IPS-18c (cell line): ENCODE data around the gene LRFN5.
"Not testable (repeated sequence)": the region's sequence is repeated elsewhere in the genome, so short reads cannot be mapped to it uniquely, and the experiment has no call there.

Experiments
- H3K4me3 ChIP-seq: 2 replicates; pipeline ENCODE4 v1.7.0; 2013; ENCODE audit warnings: low read depth, mild to moderate bottlenecking, low read length, moderate library complexity; ENCODE audit not compliant: insufficient read depth
- H3K9me3 ChIP-seq: one replicate; pipeline ENCODE4 v1.6.1; 2013; ENCODE audit warnings: mild to moderate bottlenecking, low read length, moderate library complexity; ENCODE audit not compliant: control insufficient read depth, insufficient read depth

Gene LRFN5

GRCh38 chr14:41718477-41719166, 111.9 kb downstream of the LRFN5 start:
- Histone ChIP-seq H3K4me3 (no peak overlapping the region), H3K9me3 (no peaks in the 10 kb centered on the region)

- H3K9me3 ChIP-seq, result no peaks in the 10 kb centered on the region
Measured at GRCh38 chr14:41739203-41739602, 132.5 kb downstream of the LRFN5 start.

GRCh38 chr14:41743140-41743539, 136.5 kb downstream of the LRFN5 start:
- Histone ChIP-seq H3K9me3 (no peaks in the 10 kb centered on the region), H3K4me3 (no peak overlapping the region)

More at GRCh38 chr14:41739203-41739602, 132.5 kb downstream of the LRFN5 start:
- H3K4me3 ChIP-seq, result no peak overlapping the region

GRCh38 chr14:41749429-41749828, 142.8 kb downstream of the LRFN5 start:
- Histone ChIP-seq H3K9me3 (no peaks in the 10 kb centered on the region), H3K4me3 (no peak overlapping the region)

GRCh38 chr14:41750575-41750974, 143.9 kb downstream of the LRFN5 start:
- not testable (repeated sequence) for H3K4me3 ChIP-seq, H3K9me3 ChIP-seq

GRCh38 chr14:41758011-41758665, 151.5 kb downstream of the LRFN5 start:
- no peak overlapping the region for H3K4me3 ChIP-seq
- H3K9me3 ChIP-seq, result no peaks in the 10 kb centered on the region

- no peak overlapping the region for H3K4me3 ChIP-seq
- no peaks in the 10 kb centered on the region for H3K9me3 ChIP-seq
Measured at GRCh38 chr14:41761204-41761603, 154.5 kb downstream of the LRFN5 start.

- no peak overlapping the region for H3K4me3 ChIP-seq
- no peaks in the 10 kb centered on the region for H3K9me3 ChIP-seq
Measured at GRCh38 chr14:41766772-41767171, 160.1 kb downstream of the LRFN5 start.

- H3K4me3 ChIP-seq, result no peak overlapping the region
- H3K9me3 ChIP-seq, result no peaks in the 10 kb centered on the region
Measured at GRCh38 chr14:41773536-41774279, 167.0 kb downstream of the LRFN5 start.

GRCh38 chr14:41782511-41782910, 175.8 kb downstream of the LRFN5 start:
- H3K9me3 ChIP-seq, result no peaks in the 10 kb centered on the region

GRCh38 chr14:41783403-41783802, 176.7 kb downstream of the LRFN5 start:
- H3K4me3 ChIP-seq, result no peak overlapping the region
- H3K9me3 ChIP-seq, result no peaks in the 10 kb centered on the region

More at GRCh38 chr14:41782511-41782910, 175.8 kb downstream of the LRFN5 start:
- H3K4me3 ChIP-seq, result no peak overlapping the region

- no peak overlapping the region for H3K4me3 ChIP-seq
- H3K9me3 ChIP-seq, result no peaks in the 10 kb centered on the region
Measured at GRCh38 chr14:41785696-41786095, 179.0 kb downstream of the LRFN5 start.

GRCh38 chr14:41799817-41800216, 193.1 kb downstream of the LRFN5 start:
- Histone ChIP-seq H3K9me3 (no peaks in the 10 kb centered on the region), H3K4me3 (no peak overlapping the region)

GRCh38 chr14:41805633-41806032, 199.0 kb downstream of the LRFN5 start:
- Histone ChIP-seq H3K9me3 (no peaks in the 10 kb centered on the region), H3K4me3 (no peak overlapping the region)

GRCh38 chr14:41806366-41806975, 199.8 kb downstream of the LRFN5 start:
- Histone ChIP-seq H3K4me3 (no peak overlapping the region), H3K9me3 (no peaks in the 10 kb centered on the region)

GRCh38 chr14:41810362-41810761, 203.7 kb downstream of the LRFN5 start:
- H3K9me3 ChIP-seq, result no peaks in the 10 kb centered on the region

GRCh38 chr14:41817626-41818025, 210.9 kb downstream of the LRFN5 start:
- H3K4me3 ChIP-seq, result no peak overlapping the region

More at GRCh38 chr14:41810362-41810761, 203.7 kb downstream of the LRFN5 start:
- H3K4me3 ChIP-seq, result no peak overlapping the region

More at GRCh38 chr14:41817626-41818025, 210.9 kb downstream of the LRFN5 start:
- no peaks in the 10 kb centered on the region for H3K9me3 ChIP-seq
